Left renal pelvis (tissue), 4 donors: ENCODE measurements around the gene SLFN14. TPM values are rescaled to one million over a fixed set of nuclear protein-coding genes. Genes with fewer than 3 reads are reported as not detected.
"Not testable (repeated sequence)": the region's sequence is repeated elsewhere in the genome, so short reads cannot be mapped to it uniquely, and the experiment has no call there.

Experiments
- DNase-seq, 4 donors: peaks; one replicate each; pipeline ENCODE4 v3.0.0-alpha.2; 2013; ENCODE audit warnings: low read depth in 4 of 4, low spot score in 3 of 4
- polyA plus RNA-seq, 4 donors: library from polyadenylated mRNA; unstranded; fragments of 120-200 nt; gene quantifications; one replicate each; pipeline ENCODE4 v1.2.1, GENCODE V29; 2013; ENCODE audit not compliant: insufficient read length in 4 of 4

SLFN14 gene
- polyA plus RNA-seq, 4 donors, result 0.09 to 0.63 (median 0.16) TPM

- no peak for DNase-seq
Observed at GRCh38 chr17:35559495-35560210, 966 bp downstream of the SLFN14 start.

GRCh38 chr17:35557353-35557752, 3.3 kb downstream of the SLFN14 start:
- DNase-seq, result no peak

DNA sequence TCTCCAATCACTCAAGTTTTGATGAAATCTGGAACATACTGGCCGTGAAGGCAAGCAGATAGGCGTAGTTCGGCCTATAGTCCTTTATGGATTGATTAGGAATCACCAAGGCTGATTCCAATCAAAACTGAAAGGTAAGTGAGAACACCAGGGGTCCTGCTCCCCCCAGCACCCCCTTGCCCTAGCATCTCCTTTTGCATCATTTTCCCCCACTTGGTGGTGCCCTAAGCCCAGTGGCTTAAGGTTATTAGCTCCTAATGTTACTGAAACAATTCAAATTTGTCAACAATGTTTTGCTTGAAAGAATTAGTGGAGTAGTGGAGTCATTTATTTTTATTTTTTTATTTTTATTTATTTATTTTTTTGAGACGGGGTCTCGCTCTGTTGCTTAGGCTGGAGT, 4.9 kb downstream of the SLFN14 start:
- DNase-seq, result no peak

- DNase-seq, result no peak
Observed at GRCh38 chr17:35554668-35555067, 6.0 kb downstream of the SLFN14 start.

GRCh38 chr17:35553310-35553709, 7.3 kb downstream of the SLFN14 start:
- no peak for DNase-seq

DNA sequence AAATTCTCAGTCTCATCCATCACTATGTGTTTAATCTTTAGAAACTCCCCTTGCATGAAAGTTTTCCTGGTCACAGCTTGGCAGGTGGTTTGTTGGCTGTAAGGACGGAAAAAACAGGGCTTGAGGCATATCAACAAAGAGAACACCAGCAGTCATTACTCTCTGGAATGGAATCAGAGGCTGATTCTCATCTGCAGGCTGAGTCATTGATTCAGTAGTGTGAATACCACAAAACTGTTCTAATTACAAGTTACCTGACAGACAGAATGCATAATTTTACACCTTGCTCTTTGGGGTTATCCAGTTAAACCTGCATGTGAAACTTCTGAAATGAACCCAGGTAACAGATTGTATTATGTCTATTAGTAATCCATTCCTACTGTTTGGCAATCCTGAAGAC, 11.6 kb downstream of the SLFN14 start:
- DNase-seq, result no peak

DNA sequence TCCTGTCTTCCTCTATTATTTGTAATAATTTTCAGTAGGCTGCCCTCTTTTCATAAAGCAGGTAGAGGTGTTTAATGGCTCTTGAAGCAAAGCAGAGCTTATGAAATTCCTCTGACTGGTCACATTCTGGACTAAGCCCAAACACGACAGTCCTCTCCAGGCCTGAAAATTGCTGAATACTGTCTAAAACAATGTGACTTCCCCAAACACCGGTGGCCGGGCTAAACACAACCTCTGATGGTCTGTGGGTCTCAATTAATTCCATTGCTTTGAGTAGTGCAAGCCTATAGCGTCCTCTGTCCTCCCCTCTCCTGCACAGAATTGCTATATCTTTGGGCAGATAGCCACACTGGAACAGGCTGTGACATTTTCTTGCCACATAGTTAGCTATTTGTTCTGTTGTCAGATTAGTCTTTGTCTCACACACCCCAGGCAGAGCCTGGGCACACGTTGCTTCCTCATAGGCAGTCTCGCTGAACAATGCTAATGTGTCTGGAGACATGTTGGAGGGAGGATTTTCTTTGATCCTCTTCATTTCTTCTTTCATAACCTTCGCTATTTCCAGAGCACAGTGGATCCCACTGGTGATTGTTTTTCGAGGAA, 12.3 kb downstream of the SLFN14 start:
- no peak for DNase-seq

- DNase-seq, result no peak
Observed at GRCh38 chr17:35546487-35546886, 14.1 kb downstream of the SLFN14 start.

DNA sequence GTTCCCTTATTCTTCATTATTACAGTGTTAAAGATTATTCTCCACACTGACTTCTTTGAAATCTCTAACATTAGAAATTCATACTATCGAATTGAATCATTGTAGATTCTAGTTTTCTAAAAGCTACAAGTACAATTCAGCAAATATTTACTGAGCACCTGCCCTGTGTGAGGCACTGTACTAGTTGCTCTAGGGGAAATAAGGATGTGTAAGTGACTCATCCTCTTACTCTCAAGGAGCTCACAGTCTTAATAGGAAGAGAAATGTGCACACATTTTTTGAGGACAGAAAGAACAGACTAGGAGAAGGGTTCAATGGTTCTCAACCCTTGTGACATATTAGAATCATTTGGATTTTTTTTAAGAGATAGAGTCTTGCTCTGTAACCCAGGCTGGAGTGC, 15.5 kb downstream of the SLFN14 start:
- no peak for DNase-seq

DNA sequence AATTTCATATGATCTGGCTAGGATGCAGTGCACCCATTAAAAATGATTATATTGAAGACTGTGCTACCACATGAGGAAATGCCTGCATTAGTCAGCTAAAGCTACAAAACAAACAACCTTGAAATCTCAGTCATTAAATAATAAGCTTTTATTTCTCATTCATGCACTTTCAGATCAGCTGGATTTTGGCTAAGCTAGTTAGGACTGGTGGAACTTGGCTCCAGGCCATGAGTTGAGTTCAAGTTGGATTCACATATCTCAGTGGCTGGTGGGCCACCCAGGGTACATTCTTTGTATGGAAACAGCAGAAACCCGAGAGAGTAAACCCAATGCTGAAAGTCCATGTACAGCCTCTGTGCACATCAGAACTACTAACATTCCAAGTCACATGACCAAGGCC, 16.8 kb downstream of the SLFN14 start:
- DNase-seq, result no peak

- DNase-seq, result no peak
Observed at GRCh38 chr17:35542990-35543389, 17.6 kb downstream of the SLFN14 start.

- DNase-seq, result no peak
Observed at GRCh38 chr17:35541434-35541833, 19.2 kb downstream of the SLFN14 start.

DNA sequence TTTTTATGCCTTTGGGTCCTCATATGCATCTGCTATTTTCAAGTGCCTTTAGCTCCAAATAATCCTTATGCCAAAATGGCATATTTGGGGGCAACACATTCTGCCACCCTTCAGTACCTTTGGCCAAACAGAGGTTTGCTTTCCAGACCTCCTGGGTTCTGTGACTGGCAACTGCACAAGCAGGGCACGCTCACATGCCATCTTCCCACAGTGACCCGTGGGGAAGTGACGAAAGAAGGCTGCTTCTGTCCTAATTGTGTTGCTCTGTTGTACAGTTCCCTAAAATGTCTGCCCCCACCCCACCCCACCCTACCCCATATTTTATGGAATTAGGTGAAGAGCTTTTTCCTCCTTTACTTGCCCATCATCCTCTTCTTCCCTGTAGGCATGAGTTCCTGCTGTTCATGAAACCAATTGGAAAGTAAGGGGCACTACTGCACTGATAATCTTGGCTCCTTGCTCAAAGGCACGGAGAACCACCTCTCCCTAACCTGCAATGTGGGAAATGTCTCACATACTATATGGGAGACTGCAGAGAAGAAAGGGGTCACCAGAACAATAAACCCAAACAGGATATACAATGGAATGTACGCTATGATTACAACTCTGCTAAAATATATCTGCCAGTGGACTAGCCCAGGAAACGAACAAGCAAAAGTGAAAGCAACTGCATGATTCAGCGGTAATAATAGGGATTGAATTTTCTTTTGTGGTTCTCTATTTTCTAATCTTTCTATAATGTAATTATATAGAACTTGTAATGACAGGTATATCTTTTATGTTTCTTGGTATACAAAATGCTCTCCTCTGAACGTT, 19.8 kb downstream of the SLFN14 start:
- DNase-seq, result no peak

- no peak for DNase-seq
Observed at GRCh38 chr17:35539659-35540026, 21.0 kb downstream of the SLFN14 start.

DNA sequence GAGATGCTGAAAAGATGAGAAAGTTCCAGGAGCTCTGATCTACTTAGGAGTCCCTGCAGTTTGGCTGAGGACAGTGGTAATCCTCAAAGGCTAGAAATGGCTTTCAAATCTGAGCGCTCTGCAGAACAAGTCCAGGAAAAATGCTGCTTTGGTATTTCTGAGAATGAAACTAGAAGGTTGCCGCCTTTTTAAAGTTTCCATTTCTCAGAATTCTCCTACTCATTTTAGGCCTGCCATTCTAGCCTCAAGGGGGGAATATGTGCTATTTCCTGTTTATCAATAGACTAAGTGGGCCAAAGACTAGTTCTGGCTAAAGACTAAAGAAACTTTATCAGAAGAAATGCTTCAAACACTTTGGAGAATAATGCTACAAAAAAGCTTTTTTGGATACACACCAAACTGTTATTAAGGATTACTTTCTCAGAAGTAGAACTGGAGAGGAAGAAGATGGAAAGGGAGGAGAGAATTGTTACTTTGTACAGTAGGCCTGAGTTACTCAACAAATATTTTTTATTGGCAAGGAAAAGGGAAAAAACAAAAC, 22.9 kb downstream of the SLFN14 start, which contains the start of gene SLFN12L:
SLFN12L (minus strand) TSS at position 78 of the 541 bp plus-strand sequence. CDS start 15,314 bp downstream, outside the sequence.
- no peak for DNase-seq

- DNase-seq, result no peak
Observed at GRCh38 chr17:35536664-35537171, 23.9 kb downstream of the SLFN14 start.

- not testable (repeated sequence) for DNase-seq
Observed at GRCh38 chr17:35535406-35535805, 25.2 kb downstream of the SLFN14 start.

- no peak for DNase-seq
Observed at GRCh38 chr17:35534576-35535093, 26.0 kb downstream of the SLFN14 start.

GRCh38 chr17:35531160-35531559, 29.5 kb downstream of the SLFN14 start:
- DNase-seq, result no peak

DNA sequence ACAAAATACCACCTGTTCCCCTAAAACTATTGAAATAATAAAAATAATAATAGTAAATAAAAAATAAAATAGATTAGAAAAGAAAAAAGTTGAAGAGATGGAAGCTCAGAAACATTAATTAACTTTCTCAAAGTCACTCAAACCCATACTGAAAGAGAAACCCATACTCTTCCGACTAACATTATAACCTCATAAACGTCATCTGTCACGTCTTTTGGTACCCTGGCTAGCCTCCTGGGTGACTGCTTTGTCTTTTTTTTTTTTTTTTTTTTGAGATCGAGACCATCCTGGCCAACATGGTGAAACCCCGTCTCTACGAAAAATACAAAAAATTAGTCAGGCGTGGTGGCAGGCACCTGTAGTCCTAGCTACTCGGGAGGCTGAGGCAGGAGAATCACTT, 30.8 kb downstream of the SLFN14 start:
- DNase-seq, result no peak

GRCh38 chr17:35529326-35529725, 31.3 kb downstream of the SLFN14 start:
- not testable (repeated sequence) for DNase-seq
